ENCODE data around the gene PER3.

GRCh38 chr1:7865978-7866377 is 81.9 kb downstream of the PER3 start:
- TF ChIP-seq CTCF (IDR thresholded peaks at IDR 0.05) (no peak), POLR2A (IDR thresholded peaks at IDR 0.05) (no peak)

All from right lobe of liver (tissue), 4 donors.